Transverse colon (tissue), 3 donors: ENCODE data around the gene ITPR2.

Source experiments
- CTCF ChIP-seq, 5 experiments: fragments of 200-600 bp in 3 of 5; fragments of 450-650 bp in 2 of 5; sonication (generic) in 3 of 5; IDR thresholded peaks; 1 replicate in 2 of 5; 2 replicates in 3 of 5; pipeline ENCODE4 v1.5.1; 2016 to 2017; ENCODE audit warnings: antibody characterized with exemption in 5 of 5, inconsistent platforms in 3 of 5, mild to moderate bottlenecking in 2 of 5, moderate library complexity in 1 of 5
- POLR2A ChIP-seq: fragments of 450-650 bp; IDR thresholded peaks from one replicate; pipeline ENCODE4 v1.6.1; 2016; ENCODE audit warnings: antibody characterized with exemption, mild to moderate bottlenecking, moderate library complexity

- TF ChIP-seq POLR2A = no peak
- TF ChIP-seq CTCF (IDR thresholded peaks at IDR 0.05) = no peak
Observed at GRCh38 chr12:26346736-26347135, 486.3 kb downstream of the ITPR2 start.
